Hepatocyte (in vitro differentiated cells): ENCODE measurements around the gene CARMIL3. TPM values are rescaled to one million over a fixed set of nuclear protein-coding genes. Genes with fewer than 3 reads are reported as not detected.

ENCODE experiments used
- DNase-seq: peaks from one replicate; pipeline ENCODE4 v3.0.0-alpha.2; 2016; ENCODE audit warnings: low spot score
- H2AFZ ChIP-seq: fragments of 200-600 bp; sonication (generic); 2 replicates; pipeline ENCODE4 v1.6.0; 2016; ENCODE audit warnings: antibody characterized with exemption, mild to moderate bottlenecking
- H3K27ac ChIP-seq: fragments of 200-600 bp; sonication (generic); 2 replicates; pipeline ENCODE4 v1.5.1; 2016; ENCODE audit warnings: mild to moderate bottlenecking
- H3K27me3 ChIP-seq: fragments of 200-600 bp; sonication (generic); 2 replicates; pipeline ENCODE4 v1.6.1; 2016
- H3K36me3 ChIP-seq: fragments of 200-600 bp; sonication (generic); replicated peaks from 2 replicates; pipeline ENCODE4 v1.5.1; 2016; ENCODE audit warnings: low read depth; ENCODE audit not compliant: insufficient read depth
- H3K4me1 ChIP-seq: fragments of 200-600 bp; sonication (generic); 2 replicates; pipeline ENCODE4 v1.5.1; 2016; ENCODE audit warnings: mild to moderate bottlenecking, moderate library complexity; ENCODE audit not compliant: insufficient read depth
- H3K4me2 ChIP-seq: fragments of 200-600 bp; sonication (generic); 2 replicates; pipeline ENCODE4 v1.6.0; 2016
- H3K4me3 ChIP-seq: fragments of 200-600 bp; sonication (generic); 2 replicates; pipeline ENCODE4 v1.5.1; 2016; ENCODE audit warnings: mild to moderate bottlenecking
- H3K79me2 ChIP-seq: fragments of 200-600 bp; sonication (generic); 2 replicates; pipeline ENCODE4 v1.6.0; 2017; ENCODE audit warnings: mild to moderate bottlenecking
- H3K9me2 ChIP-seq: fragments of 200-600 bp; sonication (generic); replicated peaks from 2 replicates; pipeline ENCODE4 v1.6.0; 2017; ENCODE audit warnings: mild to moderate bottlenecking; ENCODE audit not compliant: insufficient read depth
- H3K9me3 ChIP-seq: fragments of 200-600 bp; sonication (generic); 2 replicates; pipeline ENCODE4 v1.5.1; 2016; ENCODE audit warnings: low read depth, mild to moderate bottlenecking
- H4K20me1 ChIP-seq: fragments of 200-600 bp; sonication (generic); 2 replicates; pipeline ENCODE4 v1.6.0; 2016; ENCODE audit warnings: mild to moderate bottlenecking; ENCODE audit not compliant: insufficient read depth, poor library complexity, severe bottlenecking
- EZH2 ChIP-seq: fragments of 200-600 bp; sonication (generic); IDR thresholded peaks from 2 replicates; pipeline ENCODE4 v1.6.1; 2016; ENCODE audit warnings: antibody characterized with exemption, mild to moderate bottlenecking, borderline replicate concordance
- EZH2phosphoT487 ChIP-seq: fragments of 200-600 bp; sonication (generic); IDR thresholded peaks from one replicate; pipeline ENCODE4 v1.6.1; 2018; ENCODE audit warnings: antibody characterized with exemption, mild to moderate bottlenecking, low read depth, moderate library complexity; ENCODE audit not compliant: unreplicated experiment, severe bottlenecking
- WGBS: methylation state at CpG from one replicate; pipeline ENCODE4 v1.1.6; 2016; ENCODE audit warnings: low lambda C conversion rate; ENCODE audit errors: missing lambda C conversion rate; 5-methylcytosine and 5-hydroxymethylcytosine counted together
- polyA plus RNA-seq: library from polyadenylated mRNA; unstranded; fragments of >200 nt; fragmentation: Nextera tagmentation; extraction: Ambion mirVana; gene quantifications from 2 replicates; pipeline ENCODE4 v1.2.1, GENCODE V29; 2016
- total RNA-seq: library from RNA; depleted of rRNA; stranded (reverse); fragments of >200 nt; gene quantifications from 2 replicates; pipeline ENCODE4 v1.2.3, GENCODE V29; 2014
- TF ChIP-seq, protein P1 (sequence below): fragments of 200-600 bp; sonication (generic); IDR thresholded peaks from 2 replicates; pipeline ENCODE4 v1.5.1; 2016; ENCODE audit warnings: antibody characterized with exemption, mild to moderate bottlenecking; ENCODE audit not compliant: poor library complexity

The CARMIL3 gene
- total and polyA plus RNA-seq, 2 experiments from 2014 or later, result 0.37 TPM; not detected in 1

GRCh38 chr14:24078146-24078545 lies 26.3 kb downstream of the CARMIL3 start:
- H2AFZ ChIP-seq, result no peak overlapping the region
- no peaks in the 10 kb centered on the region for H3K79me2 ChIP-seq
- DNase-seq, result no peak
- H3K4me3 ChIP-seq, result no peak overlapping the region
- H3K27ac ChIP-seq, result no peak overlapping the region
- no peak for TF ChIP-seq EZH2phosphoT487
- TF ChIP-seq, protein P1, sequence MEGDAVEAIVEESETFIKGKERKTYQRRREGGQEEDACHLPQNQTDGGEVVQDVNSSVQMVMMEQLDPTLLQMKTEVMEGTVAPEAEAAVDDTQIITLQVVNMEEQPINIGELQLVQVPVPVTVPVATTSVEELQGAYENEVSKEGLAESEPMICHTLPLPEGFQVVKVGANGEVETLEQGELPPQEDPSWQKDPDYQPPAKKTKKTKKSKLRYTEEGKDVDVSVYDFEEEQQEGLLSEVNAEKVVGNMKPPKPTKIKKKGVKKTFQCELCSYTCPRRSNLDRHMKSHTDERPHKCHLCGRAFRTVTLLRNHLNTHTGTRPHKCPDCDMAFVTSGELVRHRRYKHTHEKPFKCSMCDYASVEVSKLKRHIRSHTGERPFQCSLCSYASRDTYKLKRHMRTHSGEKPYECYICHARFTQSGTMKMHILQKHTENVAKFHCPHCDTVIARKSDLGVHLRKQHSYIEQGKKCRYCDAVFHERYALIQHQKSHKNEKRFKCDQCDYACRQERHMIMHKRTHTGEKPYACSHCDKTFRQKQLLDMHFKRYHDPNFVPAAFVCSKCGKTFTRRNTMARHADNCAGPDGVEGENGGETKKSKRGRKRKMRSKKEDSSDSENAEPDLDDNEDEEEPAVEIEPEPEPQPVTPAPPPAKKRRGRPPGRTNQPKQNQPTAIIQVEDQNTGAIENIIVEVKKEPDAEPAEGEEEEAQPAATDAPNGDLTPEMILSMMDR, result no peak
- no peak for TF ChIP-seq EZH2
- H3K27me3 ChIP-seq, result peaks cover 4% of the 10 kb centered on the region
- no peaks in the 10 kb centered on the region for H3K9me2 ChIP-seq
- WGBS, result 71% methylated on average over 3 of the region's 3 CpGs
- H3K4me2 ChIP-seq, result no peak overlapping the region
- H4K20me1 ChIP-seq, result no peaks in the 10 kb centered on the region
- no peaks in the 10 kb centered on the region for H3K36me3 ChIP-seq
- H3K4me1 ChIP-seq, result peaks cover 3% of the 10 kb centered on the region
- H3K9me3 ChIP-seq, result no peaks in the 10 kb centered on the region

- H3K4me3 ChIP-seq, result no peak overlapping the region
- H4K20me1 ChIP-seq, result no peaks in the 10 kb centered on the region
- no peak for DNase-seq
- no peak overlapping the region for H3K4me2 ChIP-seq
- peaks cover 4% of the 10 kb centered on the region for H3K27me3 ChIP-seq
- H2AFZ ChIP-seq, result no peak overlapping the region
- H3K79me2 ChIP-seq, result no peaks in the 10 kb centered on the region
- no peak overlapping the region for H3K27ac ChIP-seq
- TF ChIP-seq EZH2phosphoT487, result no peak
- TF ChIP-seq EZH2, result no peak
- TF ChIP-seq, protein P1, result no peak
- no peaks in the 10 kb centered on the region for H3K36me3 ChIP-seq
- H3K9me3 ChIP-seq, result no peaks in the 10 kb centered on the region
- H3K4me1 ChIP-seq, result peaks cover 3% of the 10 kb centered on the region
- H3K9me2 ChIP-seq, result no peaks in the 10 kb centered on the region
- 71% methylated on average over 9 of the region's 9 CpGs for WGBS
Measured at GRCh38 chr14:24079491-24080141, 27.8 kb downstream of the CARMIL3 start.

GRCh38 chr14:24080142-24080530 lies 28.3 kb downstream of the CARMIL3 start:
- Histone ChIP-seq H3K27ac (no peak overlapping the region), H3K79me2 (no peaks in the 10 kb centered on the region), H3K9me2 (no peaks in the 10 kb centered on the region), H3K27me3 (peaks cover 4% of the 10 kb centered on the region), H3K4me1 (peaks cover 3% of the 10 kb centered on the region), H3K36me3 (no peaks in the 10 kb centered on the region), H3K4me3 (no peak overlapping the region), H2AFZ (no peak overlapping the region), H3K4me2 (no peak overlapping the region), H4K20me1 (no peaks in the 10 kb centered on the region), H3K9me3 (no peaks in the 10 kb centered on the region)
- TF ChIP-seq EZH2phosphoT487 (no peak), EZH2 (no peak)
- TF ChIP-seq, protein P1, result no peak
- no peak for DNase-seq
- 76% methylated on average over 6 of the region's 6 CpGs for WGBS
